Measurements from ENCODE around the gene HMCN2.

Gene HMCN2

DNA sequence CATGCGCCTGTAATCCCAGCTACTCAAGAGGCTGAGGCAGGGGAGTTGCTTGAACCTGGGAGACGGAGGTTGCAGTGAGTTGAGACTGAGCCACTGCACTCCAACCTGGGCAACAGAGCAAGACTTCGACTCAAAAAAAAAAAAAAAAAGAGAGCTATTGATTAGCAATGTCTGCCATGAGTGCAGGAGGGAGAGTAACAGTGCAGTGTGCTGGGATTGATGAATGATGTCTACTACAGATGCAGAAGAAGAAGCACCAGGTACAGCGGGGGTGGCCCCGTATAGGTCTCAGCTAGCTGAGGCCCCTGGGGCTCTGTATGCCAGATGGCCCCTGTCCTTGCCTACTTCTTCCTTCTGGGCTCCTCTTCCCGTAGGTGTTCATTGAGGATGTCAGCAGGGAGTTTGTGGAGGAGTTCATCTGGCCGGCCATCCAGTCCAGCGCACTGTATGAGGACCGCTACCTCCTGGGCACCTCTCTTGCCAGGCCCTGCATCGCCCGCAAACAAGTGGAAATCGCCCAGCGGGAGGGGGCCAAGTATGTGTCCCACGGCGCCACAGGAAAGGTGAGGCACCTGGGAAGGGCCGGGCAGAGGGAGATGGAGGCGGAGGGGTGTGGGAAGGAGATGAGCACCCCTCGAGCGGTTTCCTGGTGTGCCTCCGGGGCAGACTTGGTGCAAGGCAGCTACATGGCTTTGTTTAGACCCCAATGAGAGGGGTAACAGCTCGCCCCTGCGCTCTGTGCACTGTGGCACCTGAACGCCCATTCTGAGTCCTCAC, 192.7 kb downstream of the HMCN2 start:
- no peak for DNase-seq

DNA sequence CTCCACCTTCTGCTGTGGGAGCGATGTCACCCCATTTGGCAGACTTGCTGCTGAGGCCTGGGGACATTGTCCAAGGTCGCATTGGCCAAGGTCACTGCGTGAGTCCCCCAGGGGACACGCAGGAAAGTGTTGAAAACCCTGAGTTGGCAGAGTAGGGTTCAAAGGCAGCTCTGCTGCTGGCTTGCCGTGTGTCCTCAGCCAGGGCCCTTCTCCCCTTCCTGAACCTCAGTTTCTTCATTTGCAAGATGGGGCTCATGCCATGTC, 193.2 kb downstream of the HMCN2 start:
- no peak for DNase-seq

DNA sequence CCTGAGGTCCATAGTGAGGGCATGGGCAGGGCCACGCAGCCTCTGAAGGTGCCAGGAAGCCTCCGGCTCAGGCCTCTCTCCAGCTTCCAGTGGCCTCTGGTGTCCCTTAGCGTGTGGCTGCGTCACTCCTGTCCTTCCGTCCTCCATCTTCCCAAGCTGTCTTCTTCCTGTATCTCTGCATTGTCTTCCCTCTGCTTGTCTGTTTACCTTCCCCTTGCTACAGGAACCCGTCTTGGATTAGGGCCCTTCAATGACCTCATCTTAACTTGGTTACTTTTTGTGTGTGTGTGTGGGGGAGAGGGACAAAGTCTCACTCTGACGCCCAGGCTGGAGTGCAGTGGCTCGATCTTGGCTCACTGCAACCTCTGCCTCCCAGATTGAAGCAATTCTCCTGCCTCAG, 193.6 kb downstream of the HMCN2 start:
- no peak for DNase-seq

DNA sequence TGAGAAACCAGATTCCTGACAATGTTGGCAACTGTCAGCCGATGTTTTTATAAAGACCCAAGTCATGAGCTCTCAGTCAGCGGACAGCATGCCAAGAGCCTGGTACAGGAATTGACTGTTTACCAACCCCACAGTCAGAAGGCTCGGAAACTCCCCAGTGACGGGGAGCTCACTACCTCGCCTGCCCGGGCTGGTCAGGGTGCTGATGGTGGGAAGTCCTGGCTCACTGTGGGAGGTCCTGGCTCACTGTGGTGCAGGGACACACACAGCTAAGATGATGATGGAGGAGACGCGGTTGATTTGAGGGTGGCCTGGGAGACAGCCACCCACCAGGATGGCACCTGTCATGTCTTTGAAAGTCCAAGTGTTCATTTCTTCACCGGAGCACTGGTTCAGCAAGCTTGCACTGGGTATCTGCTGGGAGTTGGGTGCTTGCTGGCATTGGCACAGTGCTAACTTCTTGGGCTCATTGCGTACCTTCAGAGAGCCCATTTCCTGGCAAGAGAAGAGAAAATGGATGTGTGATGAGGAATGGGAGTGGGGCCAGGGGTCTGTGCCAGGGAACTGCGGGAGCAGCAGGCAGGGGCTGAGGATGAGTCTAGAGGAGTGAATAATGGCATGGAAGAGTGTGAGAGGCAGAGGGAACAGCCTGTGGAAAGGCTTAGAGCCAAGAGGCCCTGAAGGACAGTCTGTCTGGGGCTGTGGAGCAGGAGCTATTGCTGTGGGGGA, 194.5 kb downstream of the HMCN2 start:
- no peak for DNase-seq

DNA sequence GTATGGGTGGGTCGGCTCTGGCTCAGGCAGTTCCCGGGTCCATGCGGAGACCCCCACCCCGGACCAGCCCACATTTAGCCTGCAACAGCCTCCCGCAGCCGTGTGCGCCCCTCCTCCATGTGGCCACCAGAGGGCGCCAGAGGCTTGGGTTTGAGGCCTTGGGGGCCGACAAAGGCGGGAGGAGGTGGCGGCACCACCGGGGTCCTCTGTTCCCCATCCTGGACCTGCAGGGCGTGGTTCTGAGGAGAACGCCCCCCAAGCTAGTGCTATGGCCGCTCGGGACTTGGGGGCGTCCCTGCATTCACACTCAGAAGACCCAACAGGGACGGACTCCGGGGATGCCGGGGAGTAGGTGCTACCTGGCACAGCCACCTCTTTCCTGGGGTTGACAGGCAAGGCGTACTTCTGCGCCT, 195.7 kb downstream of the HMCN2 start:
- DNase-seq: peak; percentile 13

DNA sequence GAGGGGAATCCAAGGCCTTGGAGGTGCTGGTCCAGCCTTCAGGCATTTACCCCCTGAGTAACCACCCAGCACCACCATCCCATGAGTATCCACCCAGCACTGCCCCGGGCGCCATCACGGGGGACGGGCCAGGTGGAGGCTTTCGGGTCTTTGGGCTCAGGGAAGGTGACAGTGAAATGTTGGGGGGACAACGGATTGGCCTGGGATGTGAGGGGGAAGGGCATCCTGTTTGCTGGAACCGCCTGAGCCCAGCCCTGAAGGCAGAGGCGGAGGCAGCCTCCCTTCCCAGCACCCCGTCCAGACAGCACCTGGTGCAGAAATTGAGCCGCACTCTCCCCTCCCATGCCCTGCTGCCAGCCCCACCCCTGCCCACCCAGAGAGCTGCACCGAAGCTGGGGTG, 196.2 kb downstream of the HMCN2 start:
- DNase-seq: no peak

DNA sequence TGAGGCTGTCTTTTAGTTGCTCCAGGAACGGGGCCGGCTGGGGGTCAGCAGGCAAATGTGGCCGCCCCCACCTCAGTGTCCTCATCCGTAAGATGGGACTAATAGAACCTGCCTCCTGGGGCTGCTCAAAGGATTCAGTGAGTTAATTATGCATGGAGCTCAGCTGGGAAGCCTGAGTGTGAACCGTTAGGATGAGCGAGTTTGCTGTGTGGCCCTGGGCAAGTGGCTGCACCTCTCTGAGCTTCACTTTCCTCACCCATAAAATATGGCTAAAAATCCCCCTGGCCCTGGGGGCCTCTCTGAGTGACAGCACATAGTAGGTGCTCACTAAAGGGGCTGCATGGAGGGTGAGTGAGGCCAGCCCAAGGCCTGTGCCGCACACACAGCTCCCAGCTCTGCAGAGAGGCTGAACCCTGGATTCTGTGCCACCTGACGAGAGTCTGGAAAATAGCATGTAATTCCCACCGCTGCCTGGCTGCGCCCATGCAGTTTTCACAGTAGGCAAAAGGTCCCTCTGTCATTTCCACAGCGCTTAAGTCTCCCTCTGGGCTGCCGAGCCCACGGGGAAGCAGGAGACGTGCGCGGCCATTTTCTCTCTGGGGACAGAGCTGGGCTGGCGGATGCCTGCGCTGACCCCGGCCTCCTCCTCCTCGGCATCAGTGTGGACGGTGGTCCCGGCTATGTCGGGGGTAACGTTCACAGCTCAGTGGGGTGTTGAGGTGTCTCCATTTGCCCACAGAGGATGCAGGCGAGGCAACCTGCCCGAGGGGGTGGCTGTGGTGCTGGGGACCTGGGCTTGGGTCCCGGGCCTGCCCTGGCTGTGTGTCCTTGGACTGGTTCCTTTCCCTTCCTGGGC, 197.4 kb downstream of the HMCN2 start:
- DNase-seq: no peak

DNA sequence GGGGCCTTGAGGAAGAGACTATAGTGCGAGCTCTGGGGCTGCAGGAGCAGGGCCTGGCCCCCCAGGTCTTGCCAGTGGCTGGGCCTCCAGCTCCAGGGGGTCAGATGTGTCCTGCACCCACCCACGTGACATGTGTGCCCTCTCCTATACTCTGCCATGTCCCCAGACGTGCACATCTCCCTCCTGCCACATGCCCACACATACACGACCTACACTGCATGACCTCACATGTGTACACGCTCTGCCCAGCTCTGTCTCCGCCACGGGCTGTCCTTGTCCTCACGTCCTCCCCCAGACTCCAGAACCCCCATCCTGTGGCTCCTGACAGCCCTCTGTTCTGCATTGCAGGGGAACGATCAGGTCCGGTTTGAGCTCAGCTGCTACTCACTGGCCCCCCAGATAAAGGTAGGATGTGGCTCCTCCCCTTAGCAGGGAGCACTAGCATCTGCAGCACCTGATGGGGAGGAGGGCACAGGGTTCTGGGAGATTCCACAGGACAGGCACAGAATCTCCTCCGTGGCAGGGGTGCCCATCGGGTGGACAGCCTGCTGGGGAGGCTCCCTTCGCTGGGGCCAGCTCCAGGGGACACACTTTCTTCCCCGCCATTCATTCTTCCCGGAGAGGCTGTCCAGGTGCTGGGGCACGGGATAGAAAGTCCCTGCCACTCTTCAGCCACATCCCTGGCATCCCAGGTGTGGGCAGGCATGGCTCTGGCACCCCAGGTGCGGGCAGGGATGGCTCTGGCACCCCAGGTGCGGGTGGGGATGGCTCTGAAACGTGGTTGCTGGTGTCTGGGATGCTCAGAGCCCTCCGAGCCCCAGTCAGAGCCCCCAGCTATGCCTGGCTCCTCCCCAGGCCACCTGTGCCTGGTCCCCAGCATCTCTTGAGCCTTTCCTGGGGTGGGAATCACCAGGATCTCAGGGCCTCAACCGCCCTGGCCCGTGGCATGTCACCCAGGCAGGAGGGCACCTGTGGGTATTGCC, 198.5 kb downstream of the HMCN2 start:
- DNase-seq: no peak

DNA sequence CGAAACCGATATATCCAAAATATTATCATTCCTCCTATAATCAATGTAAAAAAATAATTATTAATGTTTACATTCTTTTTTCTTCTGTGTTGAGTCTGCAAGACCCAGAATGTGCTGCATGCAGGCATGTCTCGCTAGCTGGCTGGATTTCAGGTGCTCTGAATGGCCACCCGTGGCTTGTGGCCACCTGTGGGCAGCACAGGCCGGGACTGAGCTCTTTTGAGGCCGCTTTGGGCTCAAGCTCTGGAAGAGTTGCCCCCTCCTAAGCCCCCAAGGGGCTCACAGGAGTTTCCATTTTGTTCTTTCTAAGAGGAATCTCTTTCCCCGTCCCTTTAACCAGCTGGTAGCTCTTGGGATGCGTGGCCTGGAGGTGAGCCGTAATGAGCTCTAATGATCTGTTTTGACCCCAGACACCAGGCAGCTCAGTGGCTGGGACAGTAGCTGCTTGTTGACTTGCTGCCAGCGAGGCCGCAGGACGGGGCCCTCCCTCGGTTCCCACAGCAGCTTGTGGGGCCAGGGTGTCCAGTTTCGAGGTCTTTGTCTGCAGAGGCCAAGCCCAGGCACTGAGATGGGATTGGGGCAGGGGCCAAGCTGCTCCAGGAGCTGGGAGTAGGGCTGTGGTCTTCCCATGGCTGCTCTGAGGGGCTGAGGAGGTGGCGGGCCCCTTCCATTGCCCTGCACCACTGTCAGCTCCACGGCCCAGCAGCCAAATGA, 200.0 kb downstream of the HMCN2 start:
- peak; percentile 13 for DNase-seq

DNA sequence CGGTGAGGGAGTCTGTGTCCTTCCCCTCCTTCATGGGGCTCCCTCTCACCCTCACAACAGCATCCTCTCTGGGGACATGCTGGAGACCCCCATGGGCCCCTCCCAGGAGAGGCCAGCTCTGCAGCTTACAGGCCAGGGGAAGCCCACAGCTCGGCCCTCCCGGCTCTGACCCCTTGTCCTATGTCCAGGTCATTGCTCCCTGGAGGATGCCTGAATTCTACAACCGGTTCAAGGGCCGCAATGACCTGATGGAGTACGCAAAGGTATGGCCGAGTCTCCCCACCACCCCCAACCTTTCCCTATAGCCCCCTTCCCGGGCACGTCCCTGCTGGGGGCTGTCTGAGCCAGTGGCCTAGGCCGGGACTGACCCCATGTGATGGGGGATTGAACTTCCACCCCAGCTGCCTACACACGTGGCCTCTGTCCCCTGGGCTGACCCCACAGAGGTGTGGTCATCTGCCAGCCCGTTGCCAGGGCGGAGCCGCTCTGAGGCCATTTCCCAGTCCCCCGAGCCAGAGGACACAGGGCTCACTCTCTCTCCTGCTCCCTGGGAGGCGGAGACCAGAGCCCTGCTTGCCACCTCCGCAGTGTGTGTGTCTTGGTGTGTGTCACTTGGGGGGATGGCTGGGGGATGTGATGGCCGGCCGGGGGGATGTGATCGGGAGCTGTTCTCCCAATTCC, 201.1 kb downstream of the HMCN2 start:
- DNase-seq: peak; percentile 68

DNA sequence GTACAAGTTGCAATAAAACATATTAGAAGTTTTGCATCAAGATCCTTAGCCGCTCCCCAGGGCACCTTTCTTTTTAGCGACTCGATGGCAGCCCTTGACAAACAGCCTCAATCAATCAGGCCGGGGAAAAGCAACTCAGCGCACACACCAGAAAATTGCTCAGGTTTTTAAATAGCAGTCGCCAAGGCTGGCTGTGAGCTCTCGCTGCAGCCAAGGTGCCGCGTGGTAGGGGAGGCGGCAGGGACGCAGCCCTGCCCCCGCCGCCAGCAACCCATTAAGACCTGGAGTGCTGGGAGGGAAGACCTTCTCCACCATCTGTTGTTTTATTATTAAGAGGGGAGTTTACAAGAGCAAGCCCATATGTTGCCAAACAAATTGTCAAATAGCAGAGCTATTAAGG, 201.8 kb downstream of the HMCN2 start:
- DNase-seq: peak; percentile 82

DNA sequence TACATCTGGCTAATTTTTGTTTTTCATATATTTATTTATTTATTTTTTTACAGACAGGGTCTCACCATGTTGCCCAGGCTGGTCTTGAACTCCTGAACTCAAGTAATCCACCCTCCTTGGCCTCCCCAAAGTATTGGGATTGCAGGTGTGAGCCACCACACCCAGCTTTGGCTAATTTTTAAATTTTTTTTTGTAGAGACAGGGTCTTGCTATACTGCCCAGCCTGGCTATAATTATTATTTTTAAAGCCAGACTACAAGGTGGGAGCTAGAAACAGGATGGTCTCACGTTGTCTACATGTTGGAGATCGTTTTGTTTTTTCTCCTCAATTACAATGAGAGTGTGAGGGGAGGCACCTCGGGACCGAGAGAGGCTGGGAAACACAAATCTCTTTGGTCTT, 203.0 kb downstream of the HMCN2 start:
- DNase-seq: no peak

DNA sequence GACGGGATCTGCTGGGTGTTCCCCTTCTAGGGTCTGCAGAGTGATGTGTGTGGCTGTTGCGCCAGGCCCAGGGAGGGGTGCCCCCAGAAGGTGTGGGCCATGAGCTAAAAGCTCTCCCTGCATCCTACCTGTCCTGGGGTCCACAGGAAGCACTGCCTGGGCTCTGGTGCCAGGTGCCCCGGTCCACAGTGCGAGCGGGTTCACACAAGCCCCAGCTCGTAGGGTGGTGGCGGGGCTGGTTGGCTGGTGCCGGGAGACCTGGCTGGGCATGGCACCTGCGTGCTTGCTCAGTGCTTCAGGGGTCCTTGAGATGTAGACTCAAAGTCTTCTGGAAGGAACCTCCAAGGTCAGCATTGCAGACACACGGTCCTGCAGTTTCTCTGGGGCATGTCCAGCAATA, 204.7 kb downstream of the HMCN2 start:
- no peak for DNase-seq

DNA sequence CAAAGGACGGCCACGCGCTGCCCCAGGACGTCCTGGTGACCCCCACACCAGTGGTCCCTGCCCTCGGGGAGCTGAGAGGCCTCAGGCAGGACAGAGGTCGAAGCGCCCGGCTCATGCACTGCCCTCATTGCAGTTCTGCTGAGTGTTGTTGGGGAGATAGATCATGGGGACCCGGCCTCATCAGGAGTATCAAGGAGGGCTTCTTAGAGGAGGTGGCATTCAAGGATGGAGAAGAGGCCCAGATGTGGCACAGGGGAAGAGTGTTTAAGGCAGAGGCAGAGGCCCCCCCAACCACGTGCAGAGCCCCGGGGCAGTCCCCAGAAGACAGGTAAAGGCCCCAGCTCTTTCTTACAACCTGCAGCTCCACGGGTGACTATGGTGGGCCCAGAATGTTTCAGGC, 205.4 kb downstream of the HMCN2 start:
- no peak for DNase-seq

DNA sequence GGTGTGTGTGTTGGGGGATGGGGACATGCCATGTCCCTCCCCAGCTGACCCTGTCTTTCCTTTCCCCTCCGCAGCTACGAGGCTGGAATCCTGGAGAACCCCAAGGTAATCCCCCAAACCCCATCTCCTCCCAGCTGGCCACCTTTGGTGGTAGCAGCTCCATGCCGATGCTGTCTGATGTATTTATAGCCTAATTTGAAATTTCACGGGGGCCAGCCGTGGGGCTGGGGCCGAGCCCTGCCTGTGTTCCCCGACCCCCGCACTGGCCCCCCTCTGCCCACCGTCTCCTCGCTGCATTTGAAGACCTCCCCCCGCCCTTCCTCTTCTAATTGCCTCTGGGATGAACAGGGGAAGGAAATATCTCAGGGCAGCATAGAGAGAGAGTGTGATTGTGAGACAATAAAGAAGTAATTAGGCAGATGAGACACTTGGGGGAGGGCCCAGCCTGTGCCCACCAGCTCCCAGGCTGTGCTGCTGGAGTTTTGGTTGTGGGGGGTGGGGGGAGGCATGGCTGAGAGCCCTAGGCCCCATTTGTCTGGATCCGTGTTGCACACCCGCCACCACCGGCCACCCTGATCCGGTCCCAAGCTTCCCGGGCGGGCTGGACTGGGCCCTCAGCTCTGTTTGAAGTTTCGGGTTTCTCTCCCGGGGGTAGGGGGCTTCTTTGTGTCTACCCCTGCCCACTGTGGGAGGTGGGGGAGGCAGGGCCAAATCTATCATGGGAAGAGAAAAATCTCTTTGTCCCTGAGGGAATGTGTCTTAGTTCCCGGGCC, 206.0 kb downstream of the HMCN2 start:
- DNase-seq: no peak

DNA sequence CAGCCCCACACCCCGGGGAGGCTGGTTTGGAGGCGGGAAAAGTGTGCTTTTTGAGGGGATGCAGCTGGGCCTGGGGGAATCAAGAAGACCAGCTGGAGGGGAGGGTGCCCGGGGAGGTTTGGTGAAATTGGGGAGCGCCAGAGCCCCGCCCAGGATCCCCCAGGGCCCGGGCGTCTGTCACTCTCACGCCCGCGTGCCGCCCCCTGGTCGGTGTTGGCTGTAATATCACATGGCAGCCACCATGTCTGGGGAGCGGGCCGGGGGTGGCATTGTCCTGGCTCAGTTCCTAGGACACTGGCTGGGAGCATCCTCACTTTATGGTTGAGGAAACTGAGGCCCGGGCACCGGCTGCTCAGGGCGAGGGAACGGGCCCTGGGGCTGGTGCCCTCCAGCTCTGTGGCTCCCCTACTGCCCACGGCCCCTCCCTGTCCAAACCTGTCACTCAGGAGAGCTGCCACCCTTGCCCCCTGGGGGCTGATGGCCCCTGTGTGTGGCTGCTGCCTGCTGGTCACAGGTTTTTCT, 206.7 kb downstream of the HMCN2 start:
- no peak for DNase-seq

DNA sequence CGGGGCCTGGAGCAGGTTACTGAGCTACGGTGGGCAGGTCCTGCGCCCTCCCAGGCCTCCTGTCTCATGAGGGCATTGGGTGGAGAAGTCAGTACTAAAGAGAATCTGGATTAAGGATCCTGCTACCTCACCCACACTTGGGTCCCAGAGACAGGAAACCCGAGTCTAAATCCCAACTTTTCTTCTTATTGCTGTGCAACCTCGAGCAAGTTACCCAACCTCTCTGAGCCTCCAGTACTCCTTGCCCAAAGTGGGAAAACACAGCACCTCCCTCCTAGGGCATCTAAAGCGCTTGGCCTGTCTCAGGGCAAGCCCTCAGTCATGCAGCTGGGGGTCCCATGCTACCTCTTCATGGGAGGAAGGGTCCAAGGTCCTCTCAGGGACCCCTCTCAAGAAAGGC, 207.4 kb downstream of the HMCN2 start:
- no peak for DNase-seq

DNA sequence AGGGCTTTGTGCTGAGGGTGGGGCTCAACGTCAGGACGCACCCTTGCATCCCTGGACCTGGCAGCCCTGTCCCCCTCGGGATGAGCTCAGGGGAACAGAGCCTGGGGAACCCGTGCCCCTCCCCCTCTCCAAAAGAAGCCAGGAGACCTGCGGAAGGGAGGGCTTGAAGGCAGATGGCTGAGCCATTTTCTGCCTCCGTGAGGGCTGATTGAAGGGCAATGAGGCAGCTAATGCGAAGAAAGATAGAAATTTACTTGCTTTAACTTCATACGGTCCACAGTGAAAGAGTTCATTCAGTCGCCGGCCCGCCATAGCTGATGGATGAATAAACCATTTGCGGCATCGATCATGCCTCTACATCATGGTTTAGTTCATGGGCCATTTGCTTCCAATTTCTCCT, 208.0 kb downstream of the HMCN2 start:
- DNase-seq: no peak

DNA sequence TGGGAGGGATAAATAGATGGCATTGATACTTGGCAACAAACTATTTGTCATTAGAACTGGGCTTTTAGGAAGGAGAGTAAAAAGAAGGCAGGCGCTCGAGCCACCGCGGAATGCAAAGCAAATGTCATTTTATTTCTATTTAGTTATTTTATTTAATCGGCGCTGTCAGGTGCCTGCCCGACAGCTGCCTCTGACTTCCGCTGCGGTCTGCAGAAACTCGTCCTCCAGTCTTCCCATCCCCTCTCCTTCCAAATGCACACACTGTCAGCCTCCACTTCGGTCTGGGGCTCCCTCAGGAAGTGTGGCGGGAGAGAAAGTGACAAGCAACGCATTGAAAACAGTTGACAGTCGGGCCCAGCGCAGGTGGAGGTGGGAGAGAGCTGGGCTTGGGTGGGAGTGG, 208.5 kb downstream of the HMCN2 start:
- no peak for DNase-seq

DNA sequence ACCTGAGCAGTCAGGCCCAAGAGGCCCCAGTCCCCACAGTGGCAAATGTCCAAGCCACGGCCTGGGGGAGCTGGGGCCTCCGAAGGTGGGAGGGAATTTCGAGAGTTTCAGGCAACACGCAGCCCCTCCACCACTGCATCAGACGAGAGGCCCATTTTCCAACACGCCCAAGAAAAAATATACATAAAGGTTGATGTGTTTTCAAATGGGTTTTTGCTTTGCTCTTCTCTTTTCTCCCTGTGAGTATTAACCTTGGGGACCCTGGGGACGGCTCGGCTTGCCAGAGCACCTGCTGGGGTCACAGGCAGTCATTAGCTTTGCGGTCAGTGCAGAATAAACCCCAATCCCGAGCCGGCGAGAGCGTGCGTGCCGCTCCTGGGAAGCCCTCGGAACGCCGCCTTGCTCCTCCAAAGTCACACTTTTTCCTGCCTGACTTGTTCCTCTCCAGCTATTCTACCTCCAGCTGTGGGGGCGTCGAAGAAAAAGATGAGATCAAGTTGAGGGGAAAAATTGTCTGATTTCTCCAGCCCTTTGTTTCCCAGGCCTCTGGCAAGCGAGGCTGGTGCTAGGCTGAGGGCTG, 210.7 kb downstream of the HMCN2 start:
- DNase-seq: no peak
